GM12892 (cell line): Measurements from ENCODE around the gene TMEM18.

Experiments used
- DNase-seq: peaks from one replicate; pipeline ENCODE4 v3.0.0; 2011; ENCODE audit not compliant: insufficient read length
- FAIRE-seq: peaks from 2 replicates; lab custom pipeline; 2011; peaks lifted over from hg19 to GRCh38; lab: Jason Lieb, UNC
- POLR2A ChIP-seq: IDR thresholded peaks from 2 replicates; pipeline ENCODE4 v1.6.1; 2011; ENCODE audit warnings: low read depth, low read length, control low read depth
- POLR2AphosphoS5 ChIP-seq: IDR thresholded peaks from 2 replicates; pipeline ENCODE4 v1.6.1; 2011; ENCODE audit warnings: low read depth, low read length, control low read depth
- TAF1 ChIP-seq: IDR thresholded peaks from 2 replicates; pipeline ENCODE4 v1.6.1; 2011; ENCODE audit warnings: low read depth, mild to moderate bottlenecking, control low read depth, low read length, borderline replicate concordance

Gene TMEM18

DNA sequence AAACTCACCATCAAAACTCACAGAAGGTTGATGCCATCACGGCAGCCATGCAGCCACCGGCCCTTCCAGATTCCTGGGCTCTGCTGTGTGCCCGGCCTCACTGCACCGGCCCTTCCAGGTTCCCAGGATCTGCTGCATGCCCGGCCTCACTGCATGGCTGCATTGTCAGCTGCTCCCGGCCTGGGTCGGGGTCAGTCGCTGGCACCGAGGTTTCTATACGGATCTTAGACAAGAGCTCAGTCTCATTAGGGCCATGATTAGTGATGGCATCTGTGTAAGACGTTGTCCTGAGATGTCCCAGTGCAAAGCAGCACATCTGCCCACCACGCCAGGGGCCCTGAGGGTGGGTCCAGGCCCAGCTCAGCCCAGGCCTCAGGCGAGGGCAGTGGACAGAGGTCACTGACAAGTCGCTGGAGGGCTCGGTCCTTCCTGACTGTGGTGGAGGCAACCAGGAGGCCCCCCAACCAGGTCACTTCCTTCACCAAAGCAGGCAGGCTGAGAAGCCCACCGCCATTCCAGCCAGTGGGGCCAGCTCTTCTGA, 29.4 kb downstream of the TMEM18 start:
- DNase-seq (no peak), FAIRE-seq (no peak)
- TF ChIP-seq TAF1: no peak
- TF ChIP-seq POLR2A: no peak
- no peak for TF ChIP-seq POLR2AphosphoS5

DNA sequence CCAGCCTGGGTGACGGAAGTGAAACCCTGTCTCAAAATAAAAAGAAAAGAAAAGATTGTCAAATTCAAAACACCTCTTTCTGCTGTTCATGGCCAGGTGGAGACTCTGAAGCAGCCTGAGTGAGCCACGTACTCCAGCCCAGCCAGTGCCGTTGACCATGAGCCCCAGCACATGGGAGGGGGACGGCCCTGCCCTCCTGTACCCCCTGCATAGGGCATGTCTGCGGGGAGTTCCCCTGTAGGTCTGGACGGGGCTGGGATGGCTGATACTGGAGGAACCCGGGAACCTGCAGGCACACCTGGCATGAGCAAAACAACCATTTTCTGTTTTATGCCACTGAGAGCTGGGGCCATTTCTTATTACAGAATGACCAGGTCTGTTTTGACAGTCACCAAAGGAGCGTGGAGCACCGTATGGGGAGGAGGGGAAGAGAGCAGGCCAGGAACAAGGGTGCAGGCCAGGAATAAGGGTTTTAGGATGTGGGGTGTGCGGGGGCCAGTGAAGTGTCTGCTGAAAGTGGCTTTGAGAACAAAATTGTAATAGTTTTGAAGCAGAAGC, 30.1 kb downstream of the TMEM18 start:
- TF ChIP-seq POLR2A: no peak
- TF ChIP-seq TAF1: no peak
- no peak for TF ChIP-seq POLR2AphosphoS5
- FAIRE-seq: no peak
- DNase-seq: no peak

DNA sequence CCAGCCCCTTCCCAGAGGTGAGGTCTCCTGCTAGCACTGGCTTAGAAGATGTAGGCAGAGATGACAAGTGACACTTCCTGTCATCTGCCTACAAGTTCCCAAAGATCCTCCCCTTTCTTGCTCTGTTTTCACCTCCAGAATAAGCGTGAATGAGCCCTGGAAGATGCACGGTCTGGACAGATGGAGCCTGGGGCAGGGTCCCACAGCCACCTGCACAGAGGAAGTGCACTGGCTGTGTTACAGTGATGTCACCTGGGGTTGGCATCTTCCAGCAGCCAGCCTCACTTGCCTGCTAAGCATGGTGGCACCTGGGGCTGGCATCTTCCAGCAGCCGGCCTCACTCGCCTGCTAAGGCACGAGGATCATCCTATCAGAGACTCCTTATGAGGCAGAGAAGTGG, 32.3 kb downstream of the TMEM18 start:
- no peak for DNase-seq
- no peak for TF ChIP-seq POLR2A
- TF ChIP-seq TAF1: no peak
- no peak for TF ChIP-seq POLR2AphosphoS5
- FAIRE-seq: no peak

DNA sequence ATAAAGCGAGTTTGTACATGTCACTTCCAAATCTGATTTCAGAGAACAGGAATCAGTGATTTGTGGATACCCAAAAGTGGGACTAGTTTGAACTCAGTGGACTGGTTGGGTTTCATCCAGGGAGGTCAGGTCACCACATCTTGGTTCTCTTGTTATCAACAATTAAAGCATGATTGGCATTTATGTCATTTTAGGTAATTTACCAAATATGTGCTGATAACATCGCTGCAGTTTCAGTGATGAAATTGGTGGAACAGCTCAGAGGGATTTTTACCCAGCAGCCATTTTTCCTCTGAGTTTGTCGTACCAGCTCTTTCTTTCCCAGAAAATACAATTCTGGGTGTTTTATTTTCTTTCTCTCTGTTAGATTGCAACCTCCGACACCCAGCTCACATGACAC, 33.4 kb downstream of the TMEM18 start:
- TF ChIP-seq POLR2AphosphoS5 (no peak), POLR2A (no peak), TAF1 (no peak)
- FAIRE-seq (no peak), DNase-seq (no peak)

DNA sequence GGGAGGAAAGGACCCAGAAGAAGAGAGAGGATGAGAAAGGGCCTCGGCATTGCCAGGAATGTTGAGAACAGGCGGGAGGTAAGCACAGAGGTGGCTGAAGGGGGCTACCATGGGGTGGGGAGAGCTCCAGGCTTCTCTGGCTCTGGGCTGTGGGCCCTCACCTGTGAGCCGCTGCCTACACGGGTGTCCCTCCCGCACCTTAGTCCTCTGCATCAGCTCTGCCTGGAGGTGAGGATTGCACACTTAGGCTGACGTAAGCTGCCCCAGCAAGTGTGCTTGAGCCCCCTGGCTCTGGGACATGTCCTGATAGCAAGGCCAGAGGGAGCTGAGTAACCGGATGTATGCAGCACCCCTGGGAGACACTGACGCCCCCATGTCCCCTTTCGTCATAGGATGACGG, 33.9 kb downstream of the TMEM18 start:
- FAIRE-seq (no peak), DNase-seq (no peak)
- TF ChIP-seq TAF1 (no peak), POLR2A (no peak), POLR2AphosphoS5 (no peak)

DNA sequence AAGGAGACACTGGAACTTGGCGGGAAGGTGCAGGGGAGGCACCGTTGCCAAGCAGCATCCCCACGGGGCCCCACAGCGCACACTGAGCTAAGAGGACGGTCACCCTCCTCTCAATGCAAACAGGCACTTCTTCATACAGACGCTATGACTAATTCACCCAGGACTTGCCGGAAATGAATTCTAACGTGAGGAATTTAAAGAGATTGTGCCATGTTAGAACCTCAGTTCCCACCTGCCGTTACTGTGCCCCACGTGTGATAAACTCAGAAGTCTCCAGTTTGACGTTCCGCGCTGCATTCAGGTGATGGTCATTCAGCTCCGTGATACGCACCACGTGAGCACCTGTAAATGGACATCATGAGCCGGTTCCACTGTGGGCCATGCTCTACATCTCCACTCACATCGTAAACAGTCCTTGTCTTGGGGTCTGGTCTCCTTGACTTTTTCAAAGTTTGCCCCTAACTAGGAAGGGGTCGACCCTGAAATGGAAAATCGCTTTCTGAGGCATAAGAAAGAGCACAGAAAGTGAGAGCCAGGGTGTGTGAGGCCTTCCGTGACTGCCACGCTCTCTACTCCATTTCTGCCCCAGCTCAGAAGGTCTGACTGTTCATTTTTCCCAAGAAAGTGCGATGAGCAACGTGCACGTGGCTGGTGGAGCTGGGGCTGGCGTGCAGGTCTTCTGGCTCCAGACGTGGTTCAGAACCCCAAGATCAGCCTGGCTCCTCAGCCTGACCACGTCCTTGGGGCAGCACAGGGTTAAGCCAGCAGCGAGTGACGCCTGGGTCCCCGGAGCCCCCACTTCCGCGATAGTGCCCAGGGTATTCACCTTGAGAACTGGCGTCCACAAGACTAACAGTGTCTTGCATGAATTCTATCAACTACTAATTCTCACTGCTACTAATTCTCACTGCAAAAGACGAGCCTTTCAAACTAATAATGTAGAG, 35.1 kb downstream of the TMEM18 start:
- no peak for TF ChIP-seq TAF1
- TF ChIP-seq POLR2A: no peak
- no peak for TF ChIP-seq POLR2AphosphoS5
- FAIRE-seq: no peak
- DNase-seq: no peak

DNA sequence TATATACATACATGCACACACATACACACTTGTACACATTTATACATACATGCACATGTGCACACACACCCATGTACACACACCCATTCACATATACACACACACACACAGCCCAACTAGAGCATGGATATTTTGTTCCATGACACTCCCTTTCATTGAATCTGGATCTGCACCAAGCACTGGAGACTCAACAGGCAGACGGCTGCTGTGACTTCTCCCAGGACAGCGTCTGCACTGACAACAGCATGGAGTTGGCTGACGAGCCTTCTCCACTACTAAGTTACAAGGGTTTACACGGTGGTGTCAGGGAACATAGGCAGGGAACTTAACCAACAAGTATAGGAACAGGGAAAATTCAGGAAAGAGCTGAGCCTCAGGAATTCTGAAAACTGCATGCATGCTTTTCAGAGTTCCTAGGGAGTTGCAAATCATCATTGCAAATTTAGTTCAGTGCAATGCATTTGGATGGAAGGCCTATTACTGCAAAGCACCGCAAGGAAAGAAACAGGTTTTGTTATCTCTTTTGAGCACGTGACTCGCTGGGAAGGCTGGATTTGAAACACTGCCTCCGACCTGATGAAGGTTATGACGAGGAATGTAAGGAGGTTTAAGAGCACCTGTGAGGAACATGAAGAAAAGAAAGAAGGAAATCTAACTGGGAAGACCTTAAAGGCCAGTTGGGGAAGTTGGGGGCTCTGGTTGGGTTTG, 35.9 kb downstream of the TMEM18 start:
- FAIRE-seq (no peak), DNase-seq (no peak)
- TF ChIP-seq POLR2A (no peak), TAF1 (no peak), POLR2AphosphoS5 (no peak)

DNA sequence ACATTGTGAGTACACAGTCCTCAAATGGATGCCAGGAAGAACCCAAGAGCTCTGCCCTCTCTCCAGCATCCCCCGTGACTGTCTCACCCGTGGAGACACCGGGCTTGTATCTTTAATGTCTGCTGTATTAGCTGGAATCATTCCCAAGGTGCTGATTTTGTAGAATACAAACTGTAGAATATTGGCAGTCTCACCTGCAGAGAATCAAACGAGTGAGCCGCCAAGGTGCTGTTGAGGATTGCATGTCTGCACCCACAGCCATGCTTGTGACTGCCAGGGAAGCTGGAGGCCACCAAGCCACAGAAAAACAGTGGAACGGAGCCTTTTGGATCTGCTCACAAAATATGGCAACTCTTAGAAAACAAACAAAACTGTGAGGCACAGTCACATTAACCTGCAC, 37.5 kb downstream of the TMEM18 start:
- FAIRE-seq (no peak), DNase-seq (no peak)
- TF ChIP-seq POLR2AphosphoS5 (no peak), POLR2A (no peak), TAF1 (no peak)

DNA sequence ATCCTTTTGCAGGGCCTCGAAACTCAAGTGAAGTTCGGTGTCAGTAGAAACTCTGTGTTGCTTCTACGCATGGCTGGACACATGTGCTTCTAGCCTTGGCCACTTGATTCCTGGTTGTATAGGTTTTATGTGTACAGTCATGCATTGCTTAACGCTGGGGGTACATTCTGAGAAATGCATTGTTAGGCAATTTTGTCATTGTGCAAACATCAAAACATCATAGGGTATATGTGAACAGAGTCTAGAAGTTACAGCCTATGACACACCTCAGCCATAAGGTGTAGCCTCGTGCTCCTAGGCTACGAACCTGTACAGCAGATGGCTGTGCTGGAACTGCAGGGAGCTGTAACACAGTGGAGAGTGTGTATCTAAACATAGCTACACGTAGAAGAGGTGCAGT, 39.4 kb downstream of the TMEM18 start:
- FAIRE-seq (no peak), DNase-seq (no peak)
- TF ChIP-seq POLR2A (no peak), TAF1 (no peak), POLR2AphosphoS5 (no peak)

DNA sequence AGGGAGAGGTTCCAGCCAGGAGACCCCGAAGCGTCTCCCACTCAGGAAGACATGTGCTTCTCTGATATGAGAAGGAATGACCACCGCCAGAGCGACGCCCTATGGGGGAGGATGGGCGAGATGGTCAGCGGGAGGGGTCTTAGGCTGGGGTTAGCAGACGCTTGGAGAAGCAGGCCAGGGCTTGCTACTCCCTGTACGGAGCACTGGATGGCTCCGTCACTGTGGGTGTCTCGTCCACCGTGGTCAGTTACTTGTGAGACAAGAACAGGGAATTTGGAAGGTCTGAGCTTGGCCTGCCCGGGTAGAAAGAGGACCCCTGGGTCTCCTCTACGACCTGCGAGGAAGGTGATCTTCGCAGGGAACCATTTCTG, 39.8 kb downstream of the TMEM18 start:
- TF ChIP-seq POLR2A: no peak
- TF ChIP-seq TAF1: no peak
- TF ChIP-seq POLR2AphosphoS5: no peak
- DNase-seq (no peak), FAIRE-seq (no peak)

DNA sequence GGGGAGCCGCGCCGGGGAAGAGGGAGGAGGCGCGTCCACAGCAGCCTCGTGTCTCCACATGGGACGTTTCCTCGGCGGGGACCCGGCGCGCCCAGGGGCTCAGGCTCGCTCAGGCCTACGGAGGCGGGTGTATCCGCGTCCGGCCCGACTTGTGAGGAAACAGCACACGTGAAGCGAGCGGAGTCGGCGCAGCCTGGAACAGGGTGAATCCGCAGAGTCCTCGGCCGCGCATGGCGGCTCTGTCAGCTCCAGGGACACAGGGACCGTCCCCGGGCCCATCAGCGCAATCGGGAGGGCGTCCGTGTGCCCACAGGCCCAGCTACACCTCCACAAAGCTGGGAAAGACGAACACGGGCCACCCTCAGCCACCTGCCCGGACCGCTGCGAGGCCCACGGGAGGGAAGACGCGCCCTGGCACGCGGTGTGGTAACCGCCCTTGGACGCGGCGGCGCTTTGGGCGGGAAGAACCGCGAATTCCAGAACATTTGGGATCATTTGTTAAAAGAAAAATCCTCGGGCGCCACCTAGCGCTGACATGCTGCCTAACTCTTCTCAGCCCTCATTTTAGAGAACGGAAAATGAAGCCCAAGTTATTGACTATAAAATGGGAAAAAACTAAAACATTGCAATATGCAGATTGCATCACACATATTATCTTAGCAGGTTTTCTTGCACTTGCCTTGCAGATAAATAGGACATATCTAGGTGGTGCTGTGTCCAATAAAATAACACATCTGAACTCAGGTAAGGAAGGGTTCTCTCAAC, 40.4 kb downstream of the TMEM18 start:
- TF ChIP-seq TAF1 (no peak), POLR2A (no peak)
- peak; percentile 42 for DNase-seq
- FAIRE-seq: peak; percentile 21
